T-helper 17 cell (primary cell): ENCODE measurements around the gene POLR2I. TPM values are rescaled to one million over a fixed set of nuclear protein-coding genes. Genes with fewer than 3 reads are reported as not detected.
"Not testable (repeated sequence)": the region's sequence is repeated elsewhere in the genome, so short reads cannot be mapped to it uniquely, and the experiment has no call there.

Experiments
- ATAC-seq: fragments of 150-1000 bp; cut with Tn5 transposase; 2 replicates; pipeline ENCODE4 v1.10.0; 2021; ENCODE audit warnings: mild to moderate bottlenecking, moderate library complexity
- DNase-seq, 3 donors: peaks; one replicate each; pipeline versions ENCODE4 v3.0.0 to v3.0.0-alpha.2; 2020 to 2021
- H3K9me3 ChIP-seq: one replicate; pipeline ENCODE4 v1.7.0; 2013; ENCODE audit warnings: low read length, mild to moderate bottlenecking; ENCODE audit not compliant: control insufficient read depth, poor library complexity, severe bottlenecking
- H3K27ac Mint-ChIP-seq: one replicate; pipeline ENCODE4 v1.8.0; 2022; ENCODE audit warnings: mild to moderate bottlenecking, moderate library complexity, mixed read lengths
- H3K27me3 Mint-ChIP-seq: one replicate; pipeline ENCODE4 v1.8.0; 2022; ENCODE audit warnings: mixed read lengths
- H3K36me3 Mint-ChIP-seq: one replicate; pipeline ENCODE4 v1.8.0; 2022; ENCODE audit warnings: low read depth, mixed read lengths
- H3K4me1 Mint-ChIP-seq: one replicate; pipeline ENCODE4 v1.8.0; 2022; ENCODE audit warnings: mild to moderate bottlenecking, mixed read lengths
- H3K4me3 Mint-ChIP-seq: one replicate; pipeline ENCODE4 v1.8.0; 2022; ENCODE audit warnings: mild to moderate bottlenecking, moderate library complexity, mixed read lengths
- total RNA-seq, 4 donors: library from RNA in 2 of 4; stranded (reverse) in 2 of 4; gene quantifications; one replicate each; pipeline ENCODE4 v1.2.3 and lab custom pipeline; 2022 to 2026

Gene POLR2I
- total RNA-seq, 2 donors from 2014 or later, result 26.4 to 28.2 TPM

GRCh38 chr19:36141039-36141927, 26.6 kb upstream of the POLR2I start:
- peaks cover 5% of the 10 kb centered on the region for H3K36me3 Mint-ChIP-seq
- H3K27me3 Mint-ChIP-seq, result no peaks in the 10 kb centered on the region
- H3K9me3 ChIP-seq, result no peaks in the 10 kb centered on the region
- H3K4me1 Mint-ChIP-seq, result peaks cover 22% of the 10 kb centered on the region
- ATAC-seq, result peak; percentile 85
- peak overlapping the region; percentile 95 for H3K4me3 Mint-ChIP-seq
- DNase-seq, result peak; percentile 79 to 91 (median 88)
- H3K27ac Mint-ChIP-seq, result peak overlapping the region; percentile 95

DNA sequence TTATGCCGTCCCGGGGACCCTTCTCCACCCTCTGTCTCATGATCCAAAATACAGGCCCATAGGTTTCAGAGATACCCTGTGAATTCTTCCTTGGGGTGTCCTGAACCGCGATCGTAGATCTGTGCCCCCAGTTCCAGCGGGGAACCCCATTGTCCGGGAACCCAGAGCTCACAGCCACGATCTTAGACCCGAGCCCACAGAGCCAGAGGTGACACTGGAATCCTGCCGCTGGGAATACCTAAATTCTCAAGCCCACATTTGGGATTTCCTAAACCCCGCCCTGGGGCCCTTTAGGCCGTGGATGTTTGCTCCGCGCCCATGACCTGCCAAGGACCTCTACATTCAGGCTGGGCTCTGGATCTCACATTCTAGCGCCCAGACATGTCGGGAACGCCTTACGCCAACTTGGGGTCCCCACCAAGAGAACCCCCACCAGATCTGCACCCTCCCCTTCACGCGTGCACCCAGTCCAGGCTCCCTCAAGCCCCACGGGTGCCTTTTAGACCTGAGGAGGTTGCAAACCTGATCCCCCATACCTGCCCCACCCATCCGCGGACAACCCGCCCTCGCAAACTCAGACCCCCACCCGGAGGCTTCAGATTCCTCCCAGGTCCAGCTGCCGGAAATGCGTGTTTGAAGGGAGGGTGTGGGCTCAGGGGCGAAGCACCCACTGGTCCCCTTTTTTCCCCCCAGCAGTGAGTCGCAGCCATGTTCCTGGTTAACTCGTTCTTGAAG, 25.8 kb upstream of the POLR2I start:
- peaks cover 4% of the 10 kb centered on the region for H3K36me3 Mint-ChIP-seq
- DNase-seq (no peak), ATAC-seq (peak; percentile 22)
- peak overlapping the region; percentile 95 for H3K27ac Mint-ChIP-seq
- peaks cover 22% of the 10 kb centered on the region for H3K4me1 Mint-ChIP-seq
- no peaks in the 10 kb centered on the region for H3K27me3 Mint-ChIP-seq
- H3K9me3 ChIP-seq, result no peaks in the 10 kb centered on the region
- peak overlapping the region; percentile 95 for H3K4me3 Mint-ChIP-seq

DNA sequence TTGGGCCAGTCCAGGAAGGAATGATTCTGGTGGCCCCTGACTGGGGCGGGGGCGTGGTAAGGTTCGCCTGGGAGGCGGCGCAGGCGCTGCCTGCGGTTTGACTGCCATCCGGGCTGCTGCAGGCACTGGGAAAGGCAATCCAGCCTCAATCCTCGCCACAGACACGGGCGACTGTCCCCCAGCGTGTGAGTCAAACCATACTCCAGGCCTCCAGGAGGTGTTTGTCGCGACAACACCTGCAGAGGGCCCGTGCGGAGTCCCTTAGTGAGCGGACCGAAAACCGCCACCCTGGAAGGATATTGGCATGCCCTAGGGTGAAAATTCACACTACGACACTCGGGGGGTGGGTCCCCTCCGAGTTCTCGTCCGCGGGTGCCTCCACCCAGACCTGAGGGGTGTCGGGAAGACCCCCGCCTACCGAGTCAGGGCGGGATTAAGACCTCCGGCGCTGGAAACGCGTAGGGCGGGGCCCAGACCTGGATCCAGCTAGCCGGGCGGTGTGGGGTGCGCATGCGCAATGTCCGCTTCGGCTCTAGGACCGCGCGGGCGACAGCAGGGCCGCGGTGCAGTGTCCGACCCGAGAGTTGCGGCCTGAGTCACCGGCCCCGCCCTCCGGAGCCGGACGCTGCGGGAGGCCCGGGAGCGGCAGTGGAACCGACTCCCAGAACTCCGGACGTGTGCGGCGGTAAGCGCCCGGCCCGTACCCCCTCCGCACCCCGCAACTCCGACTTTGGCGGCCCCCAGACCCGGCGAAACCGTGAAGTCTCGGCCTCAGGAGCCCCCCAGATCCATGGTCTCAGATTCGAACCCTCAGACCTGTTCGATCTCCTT, 25.0 kb upstream of the POLR2I start, which contains the start of gene CAPNS1:
TSS of gene CAPNS1 (plus strand) at position 594 of the 831 bp plus-strand sequence. CDS start 946 bp downstream, outside the sequence.
- no peaks in the 10 kb centered on the region for H3K9me3 ChIP-seq
- ATAC-seq (peak; percentile 73), DNase-seq (peak; percentile 80 to 89 (median 86))
- Mint-ChIP-seq H3K36me3 (peaks cover 4% of the 10 kb centered on the region), H3K4me3 (peak within 1 kb of the TSS; percentile 95), H3K4me1 (peaks cover 22% of the 10 kb centered on the region), H3K27ac (peak within 1 kb of the TSS; percentile 95), H3K27me3 (no peaks in the 10 kb centered on the region)

- DNase-seq, result no peak
- Mint-ChIP-seq H3K4me3 (peak overlapping the region; percentile 95), H3K27ac (peak overlapping the region; percentile 95), H3K27me3 (no peaks in the 10 kb centered on the region), H3K36me3 (peaks cover 4% of the 10 kb centered on the region), H3K4me1 (peaks cover 22% of the 10 kb centered on the region)
- no peak for ATAC-seq
- no peaks in the 10 kb centered on the region for H3K9me3 ChIP-seq
Measured at GRCh38 chr19:36139120-36139472, 24.4 kb upstream of the POLR2I start.

DNA sequence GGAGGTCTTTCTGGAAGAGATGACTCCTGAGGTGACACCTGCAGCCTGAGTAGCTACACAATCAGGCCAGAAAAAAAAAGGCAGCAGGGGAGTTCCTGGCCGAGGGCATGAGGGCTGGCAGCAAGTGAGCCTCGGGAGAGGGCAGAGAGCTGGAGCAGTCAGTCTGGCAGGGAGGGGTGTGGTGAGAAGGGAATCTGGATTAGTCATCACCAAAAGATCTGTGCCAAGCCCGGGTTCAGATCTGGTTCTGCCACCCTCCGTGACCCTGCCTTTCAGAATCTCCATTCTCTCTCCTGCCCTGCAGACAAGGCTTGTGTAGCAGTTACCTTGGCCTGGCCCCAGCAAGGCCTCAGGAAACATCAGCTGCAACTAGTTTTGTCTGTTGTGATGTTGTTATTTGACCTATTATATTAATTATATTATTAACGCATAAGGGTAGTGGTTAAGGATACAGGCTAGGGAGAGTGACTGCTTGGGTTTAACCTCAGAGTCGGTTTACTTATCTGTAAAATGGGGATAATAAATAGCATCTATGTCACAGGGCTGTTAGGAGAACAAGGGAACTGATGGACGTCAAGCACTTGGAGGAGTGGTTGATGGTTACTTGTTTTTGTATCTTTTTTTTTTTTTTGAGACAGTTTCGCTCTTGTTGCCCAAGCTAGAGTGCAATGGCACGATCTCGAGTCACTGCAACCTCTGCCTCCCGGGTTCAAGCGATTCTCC, 22.4 kb upstream of the POLR2I start:
- H3K9me3 ChIP-seq, result no peaks in the 10 kb centered on the region
- no peak for ATAC-seq
- H3K27me3 Mint-ChIP-seq, result no peaks in the 10 kb centered on the region
- H3K4me1 Mint-ChIP-seq, result peaks cover 19% of the 10 kb centered on the region
- H3K4me3 Mint-ChIP-seq, result no peak overlapping the region
- DNase-seq, result no peak
- H3K36me3 Mint-ChIP-seq, result no peaks in the 10 kb centered on the region
- peak overlapping the region; percentile 53 for H3K27ac Mint-ChIP-seq

- H3K36me3 Mint-ChIP-seq, ATAC-seq, DNase-seq, H3K9me3 ChIP-seq, H3K27ac Mint-ChIP-seq, H3K27me3 Mint-ChIP-seq, H3K4me3 Mint-ChIP-seq: not testable (repeated sequence)
- peaks cover 16% of the 10 kb centered on the region for H3K4me1 Mint-ChIP-seq
Measured at GRCh38 chr19:36134867-36135266, 20.2 kb upstream of the POLR2I start.

DNA sequence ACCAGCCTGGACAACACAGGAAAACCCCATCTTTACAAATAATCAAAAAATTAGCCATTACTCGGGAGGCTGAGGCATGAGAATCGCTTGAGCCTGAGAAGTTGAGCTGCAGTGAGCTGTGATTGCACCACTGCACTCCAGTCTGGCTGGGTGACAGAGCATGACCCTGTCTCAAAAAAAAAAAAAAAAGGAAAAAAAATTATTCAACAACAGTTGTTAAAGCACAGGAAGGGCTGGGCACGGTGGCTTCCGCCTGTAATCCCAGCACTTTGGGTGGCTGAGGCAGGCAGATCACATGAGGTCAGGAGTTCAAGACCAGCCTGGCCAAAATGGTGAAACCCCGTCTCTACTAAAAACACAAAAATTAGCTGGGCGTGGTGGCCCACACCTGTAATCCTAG, 16.5 kb upstream of the POLR2I start:
- not testable (repeated sequence) for H3K4me3 Mint-ChIP-seq, H3K27me3 Mint-ChIP-seq, H3K36me3 Mint-ChIP-seq, H3K9me3 ChIP-seq, ATAC-seq, DNase-seq
- peak overlapping the region; percentile 83 for H3K27ac Mint-ChIP-seq
- H3K4me1 Mint-ChIP-seq, result peaks cover 12% of the 10 kb centered on the region

- peak overlapping the region; percentile 91 for H3K4me3 Mint-ChIP-seq
- ATAC-seq (peak; percentile 9), DNase-seq (no peak)
- peak overlapping the region; percentile 78 for H3K27ac Mint-ChIP-seq
- no peaks in the 10 kb centered on the region for H3K9me3 ChIP-seq
- H3K4me1 Mint-ChIP-seq, result peaks cover 12% of the 10 kb centered on the region
- H3K27me3 Mint-ChIP-seq, result no peaks in the 10 kb centered on the region
- H3K36me3 Mint-ChIP-seq, result peaks cover 5% of the 10 kb centered on the region
Measured at GRCh38 chr19:36128392-36128736, 13.7 kb upstream of the POLR2I start.

DNA sequence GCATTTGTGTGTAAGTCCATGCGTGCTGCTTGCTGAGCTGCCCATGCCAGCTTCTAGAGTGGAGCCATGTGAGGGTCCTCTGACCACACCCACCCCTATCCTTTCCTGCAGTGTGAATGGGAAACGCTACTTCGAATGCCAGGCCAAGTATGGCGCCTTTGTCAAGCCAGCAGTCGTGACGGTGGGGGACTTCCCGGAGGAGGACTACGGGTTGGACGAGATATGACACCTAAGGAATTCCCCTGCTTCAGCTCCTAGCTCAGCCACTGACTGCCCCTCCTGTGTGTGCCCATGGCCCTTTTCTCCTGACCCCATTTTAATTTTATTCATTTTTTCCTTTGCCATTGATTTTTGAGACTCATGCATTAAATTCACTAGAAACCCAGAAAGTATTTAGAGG, 10.9 kb upstream of the POLR2I start:
- Mint-ChIP-seq H3K27me3 (no peaks in the 10 kb centered on the region), H3K4me3 (no peak overlapping the region), H3K27ac (peak overlapping the region; percentile 82), H3K36me3 (peaks cover 5% of the 10 kb centered on the region), H3K4me1 (peaks cover 6% of the 10 kb centered on the region)
- no peak for ATAC-seq
- no peak for DNase-seq
- H3K9me3 ChIP-seq, result no peaks in the 10 kb centered on the region

DNA sequence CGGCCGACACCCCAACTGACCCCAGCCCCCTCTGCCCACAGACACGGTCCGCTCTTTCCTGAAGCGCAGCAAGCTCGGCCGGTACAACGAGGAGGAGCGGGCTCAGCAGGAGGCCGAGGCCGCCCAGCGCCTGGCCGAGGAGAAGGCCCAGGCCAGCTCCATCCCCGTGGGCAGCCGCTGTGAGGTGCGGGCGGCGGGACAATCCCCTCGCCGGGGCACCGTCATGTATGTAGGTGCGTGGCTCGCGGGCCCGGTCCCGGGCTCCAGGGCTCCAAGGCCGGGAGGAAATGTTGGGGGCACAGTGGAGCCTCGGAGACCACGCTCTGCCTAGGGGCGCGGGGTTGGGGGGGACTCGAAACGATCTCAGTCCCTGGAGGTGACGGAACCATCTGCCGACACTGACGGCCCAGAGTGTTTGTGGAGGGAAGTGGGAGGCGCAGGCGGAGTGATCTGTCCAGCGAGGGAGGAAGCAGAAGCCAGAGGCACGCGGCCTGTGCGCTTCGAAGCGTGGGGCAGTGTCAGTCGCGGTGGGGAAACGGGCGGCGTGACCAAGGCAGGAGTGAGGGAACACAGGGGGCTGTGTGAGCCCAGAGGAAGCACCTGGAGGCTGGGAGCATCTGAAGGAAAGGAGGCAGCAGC, 6.9 kb upstream of the POLR2I start:
- DNase-seq (no peak), ATAC-seq (no peak)
- Mint-ChIP-seq H3K27ac (no peak overlapping the region), H3K4me3 (no peak overlapping the region), H3K36me3 (peaks cover 10% of the 10 kb centered on the region), H3K4me1 (peaks cover 21% of the 10 kb centered on the region), H3K27me3 (no peaks in the 10 kb centered on the region)
- no peaks in the 10 kb centered on the region for H3K9me3 ChIP-seq

GRCh38 chr19:36120984-36121358, 6.3 kb upstream of the POLR2I start:
- DNase-seq (no peak), ATAC-seq (no peak)
- Mint-ChIP-seq H3K27me3 (no peaks in the 10 kb centered on the region), H3K4me3 (no peak overlapping the region), H3K36me3 (peaks cover 10% of the 10 kb centered on the region), H3K4me1 (peaks cover 25% of the 10 kb centered on the region), H3K27ac (peak overlapping the region; percentile 78)
- H3K9me3 ChIP-seq, result no peaks in the 10 kb centered on the region
